B cell (primary cell): ENCODE measurements around the gene PIGB. TPM values are rescaled to one million over a fixed set of nuclear protein-coding genes. Genes with fewer than 3 reads are reported as not detected.
A peak's percentile ranks its signal among the peaks of the same experiment; 100 is the strongest.

Source experiments
- ATAC-seq: fragments of 200-7000 bp; cut with Tn5 transposase; one replicate; pipeline ENCODE4 v1.10.0; 2021; ENCODE audit warnings: low read depth, mild to moderate bottlenecking, moderate number of reproducible peaks, moderate library complexity
- CTCF ChIA-PET: fragments of 350-600 bp; sonication (Branson Sonifier 250); formaldehyde crosslinking; loops from one replicate; lab custom pipeline; 2021; ENCODE audit warnings: antibody characterized with exemption, inconsistent platforms; lab: Charles Lee
- POLR2A ChIA-PET: fragments of 350-600 bp; sonication (Branson Sonifier 250); formaldehyde crosslinking; loops from one replicate; lab custom pipeline; 2021; ENCODE audit warnings: antibody characterized with exemption; lab: Charles Lee
- DNase-seq: peaks from one replicate; pipeline ENCODE4 v3.0.0; 2013
- H2AFZ ChIP-seq: 2 replicates; pipeline ENCODE4 v1.6.1; 2012; ENCODE audit warnings: mild to moderate bottlenecking, low read depth, low read length; ENCODE audit not compliant: insufficient read depth, poor library complexity, severe bottlenecking
- H3K27ac ChIP-seq, 2 donors: 1 replicate in 1 of 2; 2 replicates in 1 of 2; pipeline ENCODE4 v1.5.1; 2012 to 2013; ENCODE audit warnings: low read length in 2 of 2, mild to moderate bottlenecking in 2 of 2, moderate library complexity in 1 of 2
- H3K27me3 ChIP-seq, 4 experiments: fragments of 200-600 bp in 1 of 4; sonication (generic) in 1 of 4; replicated peaks in 1 of 4; 1 replicate in 2 of 4; 2 replicates in 2 of 4; pipeline versions ENCODE4 v1.6.1 to v1.7.0; 2013 to 2016; ENCODE audit warnings: low read length in 3 of 4, mild to moderate bottlenecking in 2 of 4, mixed read lengths in 1 of 4, moderate library complexity in 1 of 4; ENCODE audit not compliant: insufficient read depth in 4 of 4, control insufficient read depth in 3 of 4; ENCODE audit errors: control extremely low read depth in 1 of 4
- H3K36me3 ChIP-seq, 2 experiments: replicated peaks in 1 of 2; 1 replicate in 1 of 2; 2 replicates in 1 of 2; pipeline versions ENCODE4 v1.6.1 to v1.7.1; 2013; ENCODE audit warnings: low read length in 1 of 2; ENCODE audit not compliant: insufficient read depth in 2 of 2, control insufficient read depth in 1 of 2; ENCODE audit errors: control extremely low read depth in 1 of 2, extremely low read depth in 1 of 2
- H3K4me1 ChIP-seq, 2 donors: fragments of 200-600 bp in 1 of 2; sonication (generic) in 1 of 2; 1 replicate in 1 of 2; 2 replicates in 1 of 2; pipeline versions ENCODE4 v1.5.1 to v1.6.1; 2013 to 2017; ENCODE audit warnings: low read length in 2 of 2; ENCODE audit not compliant: control insufficient read depth in 2 of 2, insufficient read depth in 2 of 2
- H3K4me2 ChIP-seq: replicated peaks from 2 replicates; pipeline ENCODE3; 2012; ENCODE audit warnings: mild to moderate bottlenecking, low read depth, low read length; ENCODE audit not compliant: poor library complexity, severe bottlenecking
- H3K4me3 ChIP-seq, 5 experiments: fragments of 200-600 bp in 1 of 5; sonication (generic) in 1 of 5; 1 replicate in 3 of 5; 2 replicates in 2 of 5; pipeline versions ENCODE4 v1.5.1 to v1.7.0; 2011 to 2016; ENCODE audit warnings: low read length in 4 of 5, mild to moderate bottlenecking in 4 of 5, low read depth in 2 of 5, control low read depth in 1 of 5, moderate library complexity in 1 of 5; ENCODE audit not compliant: insufficient read depth in 1 of 5; ENCODE audit errors: control extremely low read depth in 1 of 5, extremely low read depth in 1 of 5
- H3K79me2 ChIP-seq: fragments of 200-600 bp; sonication (generic); one replicate; pipeline ENCODE4 v1.6.0; 2016; ENCODE audit warnings: low read length; ENCODE audit not compliant: control insufficient read depth, insufficient read depth
- H3K9ac ChIP-seq: fragments of 200-600 bp; sonication (generic); 2 replicates; pipeline ENCODE4 v1.6.1; 2017; ENCODE audit warnings: mild to moderate bottlenecking, low read length, moderate library complexity
- H3K9me3 ChIP-seq, 3 donors: one replicate each; pipeline versions ENCODE4 v1.6.1 to v1.7.1; 2013; ENCODE audit warnings: low read length in 2 of 3; ENCODE audit not compliant: control insufficient read depth in 2 of 3, insufficient read depth in 1 of 3; ENCODE audit errors: control extremely low read depth in 1 of 3
- H4K20me1 ChIP-seq: 2 replicates; pipeline ENCODE4 v1.6.0; 2012; ENCODE audit warnings: mild to moderate bottlenecking, low read length; ENCODE audit not compliant: insufficient read depth, control insufficient read depth, poor library complexity, severe bottlenecking
- H3K27ac Mint-ChIP-seq: one replicate; pipeline ENCODE4 v1.8.0; 2021; ENCODE audit warnings: mixed read lengths
- H3K27me3 Mint-ChIP-seq: one replicate; pipeline ENCODE4 v1.8.0; 2021; ENCODE audit warnings: mixed read lengths
- H3K4me1 Mint-ChIP-seq: one replicate; pipeline ENCODE4 v1.8.0; 2021; ENCODE audit warnings: mixed read lengths
- H3K4me3 Mint-ChIP-seq: one replicate; pipeline ENCODE4 v1.8.0; 2021; ENCODE audit warnings: mixed read lengths
- H3K9me3 Mint-ChIP-seq: one replicate; pipeline ENCODE4 v1.8.0; 2022; ENCODE audit warnings: mixed read lengths; ENCODE audit not compliant: insufficient read depth
- CTCF ChIP-seq: fragments of 200-600 bp; IDR thresholded peaks from one replicate; pipeline ENCODE4 v1.8.0; 2022; ENCODE audit warnings: antibody characterized with exemption, mild to moderate bottlenecking
- EZH2 ChIP-seq: IDR thresholded peaks from 2 replicates; pipeline ENCODE4 v1.6.1; 2012; ENCODE audit warnings: borderline replicate concordance, low read depth, mild to moderate bottlenecking, moderate library complexity, low read length; ENCODE audit not compliant: insufficient read depth, poor library complexity, severe bottlenecking
- WGBS: methylation state at CpG from one replicate; pipeline ENCODE4 v1.1.5; 2013; ENCODE audit warnings: missing lambda C conversion rate; ENCODE audit not compliant: insufficient coverage; 5-methylcytosine and 5-hydroxymethylcytosine counted together
- intact Hi-C: fragments of 100-400 bp; cut with micrococcal nuclease; formaldehyde crosslinking; loops from one replicate; pipeline ENCODE4 v1.10.0; 2022
- polyA plus RNA-seq: library from polyadenylated mRNA; depleted of rRNA; stranded (reverse); fragments of >200 nt; gene quantifications from 2 replicates; pipeline ENCODE4 v1.2.3, GENCODE V29; 2012
- total RNA-seq, 2 donors: library from RNA; stranded (reverse); fragments of 120-200 nt in 1 of 2; gene quantifications; 1 replicate in 1 of 2; 2 replicates in 1 of 2; pipeline versions ENCODE4 v1.2.3 to v1.2.4, GENCODE V29; 2013 to 2022

The PIGB gene
- total and polyA plus RNA-seq, 2 donors (not counting 1 experiment from before 2014, with no cell fraction given) = 21.1 to 41.7 TPM

- DNase-seq (no peak), ATAC-seq (no peak)
- Histone ChIP-seq H3K4me1 (peaks cover 31 to 37% of the 10 kb centered on the region in 2 donors), H4K20me1 (no peaks in the 10 kb centered on the region), H3K36me3 (no peaks in the 10 kb centered on the region), H2AFZ (no peak overlapping the region), H3K79me2 (peaks cover 45% of the 10 kb centered on the region), H3K27me3 (no peaks in the 10 kb centered on the region), H3K27ac (peak overlapping the region in 1 of 2 donors; percentile 42), H3K9ac (no peak overlapping the region), H3K4me3 (no peak overlapping the region), H3K9me3 (no peaks in the 10 kb centered on the region), H3K4me2 (no peak overlapping the region)
- ChIA-PET POLR2A (no interaction called here), CTCF (interaction anchor here (1.1 kb wide), 1 partner anchor 20 kb away, joined by 5 read pairs; no protein-coding TSS in a partner anchor)
- no peak for TF ChIP-seq EZH2
- no peak for TF ChIP-seq CTCF
- Mint-ChIP-seq H3K4me3 (no peak overlapping the region), H3K4me1 (peaks cover 67% of the 10 kb centered on the region), H3K9me3 (no peaks in the 10 kb centered on the region), H3K27me3 (no peaks in the 10 kb centered on the region), H3K27ac (peak overlapping the region; percentile 59)
- intact Hi-C loops = no loop called here
Observed at GRCh38 chr15:55281517-55282228, 37.3 kb upstream of the PIGB start.

GRCh38 chr15:55282284-55282833 lies 36.7 kb upstream of the PIGB start:
- peaks cover 39% of the 10 kb centered on the region for H3K79me2 ChIP-seq
- H3K4me3 Mint-ChIP-seq = no peak overlapping the region
- TF ChIP-seq EZH2 = no peak

More at GRCh38 chr15:55282284-55282833, 36.7 kb upstream of the PIGB start:
- ATAC-seq = no peak
- ChIA-PET CTCF (interaction anchor here (1.1 kb wide), 1 partner anchor 21 kb away, joined by 5 read pairs; no protein-coding TSS in a partner anchor), POLR2A (no interaction called here)
- no peak for DNase-seq
- no peaks in the 10 kb centered on the region for H4K20me1 ChIP-seq
- WGBS = 53% methylated on average over 5 of the region's 5 CpGs
- Mint-ChIP-seq H3K4me1 (peaks cover 64% of the 10 kb centered on the region), H3K27ac (peak overlapping the region; percentile 59), H3K27me3 (no peaks in the 10 kb centered on the region), H3K9me3 (no peaks in the 10 kb centered on the region)
- H3K4me3 ChIP-seq = no peak overlapping the region
- H3K9ac ChIP-seq = no peak overlapping the region
- H3K36me3 ChIP-seq = no peaks in the 10 kb centered on the region
- no peak overlapping the region for H2AFZ ChIP-seq
- peak overlapping the region in 1 of 2 donors; percentile 42 for H3K27ac ChIP-seq
- H3K4me1 ChIP-seq = peaks cover 24 to 30% of the 10 kb centered on the region in 2 donors
- no peak overlapping the region for H3K4me2 ChIP-seq
- intact Hi-C loops = no loop called here
- H3K27me3 ChIP-seq = no peaks in the 10 kb centered on the region
- no peaks in the 10 kb centered on the region for H3K9me3 ChIP-seq
